Left lung (tissue), 10 donors: ENCODE data around the gene ILF2. TPM values are rescaled to one million over a fixed set of nuclear protein-coding genes. Genes with fewer than 3 reads are reported as not detected.
"Not testable (repeated sequence)": the region's sequence is repeated elsewhere in the genome, so short reads cannot be mapped to it uniquely, and the experiment has no call there.

Experiments
- ATAC-seq: fragments of 200-7000 bp; cut with Tn5 transposase; one replicate; pipeline ENCODE4 v1.9.1; 2020; ENCODE audit warnings: moderate library complexity
- DNase-seq, 4 donors: peaks; one replicate each; pipeline ENCODE4 v3.0.0-alpha.2; 2013 to 2020
- H3K27ac ChIP-seq, 2 donors: fragments of 200-600 bp; sonication (generic) in 1 of 2; one replicate each; pipeline versions ENCODE4 v1.5.0 to v1.8.0; 2020 to 2021
- H3K27me3 ChIP-seq, 2 donors: fragments of 200-600 bp; sonication (generic) in 1 of 2; one replicate each; pipeline versions ENCODE4 v1.5.0 to v1.8.0; 2020 to 2021
- H3K36me3 ChIP-seq, 2 donors: fragments of 200-600 bp; sonication (generic) in 1 of 2; one replicate each; pipeline versions ENCODE4 v1.5.0 to v1.8.0; 2020 to 2021
- H3K4me1 ChIP-seq, 2 donors: fragments of 200-600 bp; one replicate each; pipeline ENCODE4 v1.8.0; 2021
- H3K4me3 ChIP-seq, 2 donors: fragments of 200-600 bp; sonication (generic) in 1 of 2; one replicate each; pipeline versions ENCODE4 v1.5.0 to v1.8.0; 2020 to 2021; ENCODE audit warnings: mild to moderate bottlenecking in 1 of 2
- H3K9me3 ChIP-seq, 2 donors: fragments of 200-600 bp; sonication (generic) in 1 of 2; one replicate each; pipeline versions ENCODE4 v1.5.0 to v1.8.0; 2020 to 2021
- CTCF ChIP-seq, 2 donors: fragments of 200-600 bp; sonication (generic) in 1 of 2; IDR thresholded peaks; one replicate each; pipeline versions ENCODE4 v1.5.0 to v1.8.0; 2021; ENCODE audit warnings: antibody characterized with exemption in 2 of 2
- intact Hi-C, 2 donors: fragments of 100-400 bp; cut with DNase I; formaldehyde crosslinking; loops; one replicate each; pipeline versions ENCODE4 v1.11.2 to v1.14.2; 2022
- polyA plus RNA-seq, 6 donors: library from polyadenylated mRNA; unstranded; fragments of 120-200 nt; gene quantifications; one replicate each; pipeline ENCODE4 v1.2.1, GENCODE V29; 2013; ENCODE audit not compliant: insufficient read length in 6 of 6
- total RNA-seq, 2 donors: library from RNA; stranded (reverse); fragmentation: NEBNext Ultra II Directional; extraction: Animal tissue kit (Norgen Biotek cat#: 25700); gene quantifications; one replicate each; pipeline ENCODE4 v1.2.1, GENCODE V29; 2021
- donor health status: DM: no; HTN: yes; CAD: no.
- donor health status: DM: no; HTN: no; CAD: no.

ILF2 gene
- total and polyA plus RNA-seq, 8 donors, result 104 to 295 (median 252) TPM

- ATAC-seq (no peak), DNase-seq (no peak)
- Histone ChIP-seq H3K9me3 (no peaks in the 10 kb centered on the region), H3K4me3 (no peak overlapping the region), H3K27me3 (peaks cover 0 to 8% of the 10 kb centered on the region in 2 donors), H3K4me1 (peaks cover 16 to 40% of the 10 kb centered on the region in 2 donors), H3K36me3 (peaks cover 0 to 10% of the 10 kb centered on the region in 2 donors), H3K27ac (no peak overlapping the region)
- intact Hi-C loops, result loop anchor here in 1 of 2 donors (10.0 kb wide), 1 partner anchor 71 kb away; no protein-coding TSS in a partner anchor
- no peak for TF ChIP-seq CTCF (IDR thresholded peaks at IDR 0.05)
Observed at GRCh38 chr1:153673511-153673910, 2.7 kb upstream of the ILF2 start.

DNA sequence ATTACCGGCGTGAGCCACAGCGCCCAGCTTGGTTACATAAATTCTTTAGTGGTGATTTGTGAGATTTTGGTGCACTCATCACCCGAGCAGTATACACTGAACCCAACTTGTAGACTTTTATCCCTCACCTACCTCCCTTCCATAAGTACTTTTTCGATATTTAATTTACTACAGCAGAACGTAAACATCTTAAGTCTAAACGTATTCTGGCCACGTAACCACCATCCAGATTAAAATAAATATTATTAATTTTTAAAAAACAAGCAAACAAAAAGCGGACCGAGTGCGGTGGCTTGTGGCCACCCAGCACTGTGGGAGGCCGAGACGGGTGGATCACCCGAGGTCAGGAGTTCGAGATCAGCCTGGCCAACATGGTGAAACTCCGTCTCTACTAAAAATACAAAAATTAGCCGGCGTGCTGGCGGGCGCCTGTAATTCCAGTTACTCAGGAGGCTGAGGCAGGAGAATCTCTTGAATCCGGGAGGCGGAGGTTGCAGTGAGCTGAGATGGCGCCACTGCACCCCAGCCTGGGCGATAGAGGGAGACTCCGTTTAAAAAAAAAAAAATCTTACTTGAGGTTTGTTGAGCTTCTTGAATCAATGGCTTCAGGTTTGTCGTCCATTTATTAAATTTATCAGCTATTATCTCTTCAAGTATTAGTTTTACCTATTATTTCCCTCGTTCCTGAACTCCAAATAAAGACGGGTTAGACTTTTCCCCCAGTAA, 998 bp upstream of the ILF2 start:
- Histone ChIP-seq H3K27ac (peak overlapping the region; percentile 89 to 92), H3K4me1 (peaks cover 9 to 37% of the 10 kb centered on the region in 2 donors), H3K4me3 (peak overlapping the region; percentile 45 to 91), H3K36me3 (peaks cover 0 to 27% of the 10 kb centered on the region in 2 donors)
- intact Hi-C loops, result loop anchor here in 1 of 2 donors (10.0 kb wide), 1 partner anchor 73 kb away; no protein-coding TSS in a partner anchor
- not testable (repeated sequence) for H3K27me3 ChIP-seq, H3K9me3 ChIP-seq
- DNase-seq (peak in 3 of 4 donors; percentile 26 to 70 (median 53)), ATAC-seq (peak; percentile 26)

DNA sequence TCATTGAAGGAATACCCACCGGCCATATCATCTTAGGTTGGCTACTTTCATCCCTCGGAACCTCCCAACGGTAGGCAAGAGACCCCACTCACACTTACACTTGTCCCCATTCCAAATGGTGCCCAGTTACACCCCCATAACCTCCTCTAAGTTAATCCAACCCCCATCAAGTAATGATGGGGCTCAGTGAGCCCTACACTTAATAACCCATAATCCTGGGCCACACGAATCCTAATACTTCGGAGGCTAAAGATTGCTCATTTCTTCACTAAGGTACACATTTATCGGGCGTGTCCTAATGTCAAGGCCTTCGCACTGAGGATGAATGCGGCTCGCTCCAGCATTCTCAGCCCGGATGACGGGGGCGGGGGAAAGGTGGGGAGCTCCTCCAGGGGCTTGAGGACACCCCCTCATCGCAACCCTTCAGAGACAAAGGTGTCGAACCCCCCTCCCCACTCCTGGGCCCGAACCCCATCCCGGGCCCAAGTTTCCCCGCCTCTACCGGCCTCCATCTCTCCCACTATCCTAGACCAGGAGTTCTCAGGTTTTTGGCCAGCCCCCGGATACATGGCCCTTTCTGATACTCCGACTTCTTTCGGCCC, 435 bp downstream of the ILF2 start:
- H3K4me3 ChIP-seq, result peak overlapping the region; percentile 89 to 91
- intact Hi-C loops, result loop anchor here in 1 of 2 donors (10.0 kb wide), 1 partner anchor 74 kb away; no protein-coding TSS in a partner anchor
- peak; percentile 9 for ATAC-seq
- TF ChIP-seq CTCF (IDR thresholded peaks at IDR 0.05), result no peak
- DNase-seq, result peak in 1 of 4 donors; percentile 71
- no peaks in the 10 kb centered on the region for H3K27me3 ChIP-seq
- peaks cover 0 to 41% of the 10 kb centered on the region in 2 donors for H3K36me3 ChIP-seq
- peaks cover 9 to 37% of the 10 kb centered on the region in 2 donors for H3K4me1 ChIP-seq
- H3K27ac ChIP-seq, result peak overlapping the region; percentile 73 to 89
- no peaks in the 10 kb centered on the region for H3K9me3 ChIP-seq

DNA sequence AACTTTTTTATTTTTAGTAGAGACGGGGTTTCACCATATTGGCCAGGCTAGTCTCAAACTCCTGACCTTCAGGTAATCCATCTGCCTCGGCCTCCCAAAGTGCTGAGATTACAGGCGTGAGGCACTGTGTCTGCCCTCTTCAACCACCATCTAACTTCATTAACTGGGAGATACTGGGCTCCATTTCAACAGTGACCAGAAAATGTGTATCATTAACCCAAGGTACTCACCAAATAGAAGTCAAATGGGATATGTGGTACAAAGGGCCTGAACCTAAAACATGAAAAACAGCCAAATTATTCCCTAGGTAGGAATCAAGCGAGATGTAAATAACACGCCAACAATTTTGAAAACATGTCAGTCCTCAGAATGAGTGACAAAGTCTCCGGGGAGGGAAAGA, 1.2 kb downstream of the ILF2 start:
- ATAC-seq (no peak), DNase-seq (no peak)
- Histone ChIP-seq H3K9me3 (no peaks in the 10 kb centered on the region), H3K4me3 (peak overlapping the region; percentile 89 to 91), H3K27ac (no peak overlapping the region), H3K36me3 (peaks cover 5 to 49% of the 10 kb centered on the region in 2 donors), H3K4me1 (peaks cover 9 to 37% of the 10 kb centered on the region in 2 donors), H3K27me3 (no peaks in the 10 kb centered on the region)
- no peak for TF ChIP-seq CTCF (IDR thresholded peaks at IDR 0.05)
- intact Hi-C loops, result loop anchor here in 1 of 2 donors (10.0 kb wide), 1 partner anchor 75 kb away; no protein-coding TSS in a partner anchor

DNA sequence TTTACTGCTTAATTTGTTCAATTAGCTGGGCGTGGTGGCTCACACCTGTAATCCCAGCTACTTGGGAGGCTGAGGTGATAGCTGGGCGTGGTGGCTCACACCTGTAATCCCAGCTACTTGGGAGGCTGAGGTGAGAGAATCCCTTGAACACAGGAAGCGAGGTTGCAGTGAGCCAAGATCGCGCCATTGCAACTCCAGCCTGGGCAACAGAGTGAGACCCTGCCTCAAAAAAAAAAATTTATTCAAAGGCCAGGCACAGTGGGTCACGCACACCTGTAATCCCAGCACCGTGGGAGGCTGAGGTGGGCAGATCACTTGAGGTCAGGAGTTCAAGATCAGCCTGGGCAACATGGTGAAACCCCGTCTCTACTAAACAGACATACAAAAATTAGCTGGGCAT, 2.1 kb downstream of the ILF2 start:
- intact Hi-C loops, H3K27me3 ChIP-seq, H3K4me3 ChIP-seq, ATAC-seq, H3K9me3 ChIP-seq, H3K27ac ChIP-seq, DNase-seq: not testable (repeated sequence)
- Histone ChIP-seq H3K4me1 (peaks cover 9 to 37% of the 10 kb centered on the region in 2 donors), H3K36me3 (peaks cover 8 to 58% of the 10 kb centered on the region in 2 donors)

- Histone ChIP-seq H3K9me3 (no peaks in the 10 kb centered on the region), H3K27ac (no peak overlapping the region), H3K4me3 (no peak overlapping the region), H3K4me1 (peaks cover 9 to 45% of the 10 kb centered on the region in 2 donors), H3K27me3 (no peaks in the 10 kb centered on the region), H3K36me3 (peaks cover 8 to 70% of the 10 kb centered on the region in 2 donors)
- intact Hi-C loops, result no loop called here
- DNase-seq, result no peak
- no peak for TF ChIP-seq CTCF (IDR thresholded peaks at IDR 0.05)
- no peak for ATAC-seq
Observed at GRCh38 chr1:153667439-153667838, 3.4 kb downstream of the ILF2 start.
